Measurements from ENCODE around the gene CD82. TPM values are rescaled to one million over a fixed set of nuclear protein-coding genes. Genes with fewer than 3 reads are reported as not detected.
A peak's percentile ranks its signal among the peaks of the same experiment; 100 is the strongest.

CD82 gene
- total RNA-seq, result 58.0 TPM
- long read RNA-seq, transcript CD82-201 (10 exons, 2,289 nt), result major isoform, 74 of 84 reads
- long read RNA-seq, partial matches to known transcripts, result 8 of 84 reads
- long read RNA-seq, other reads (novel, unspliced or antisense), result 2 of 84 reads

DNA sequence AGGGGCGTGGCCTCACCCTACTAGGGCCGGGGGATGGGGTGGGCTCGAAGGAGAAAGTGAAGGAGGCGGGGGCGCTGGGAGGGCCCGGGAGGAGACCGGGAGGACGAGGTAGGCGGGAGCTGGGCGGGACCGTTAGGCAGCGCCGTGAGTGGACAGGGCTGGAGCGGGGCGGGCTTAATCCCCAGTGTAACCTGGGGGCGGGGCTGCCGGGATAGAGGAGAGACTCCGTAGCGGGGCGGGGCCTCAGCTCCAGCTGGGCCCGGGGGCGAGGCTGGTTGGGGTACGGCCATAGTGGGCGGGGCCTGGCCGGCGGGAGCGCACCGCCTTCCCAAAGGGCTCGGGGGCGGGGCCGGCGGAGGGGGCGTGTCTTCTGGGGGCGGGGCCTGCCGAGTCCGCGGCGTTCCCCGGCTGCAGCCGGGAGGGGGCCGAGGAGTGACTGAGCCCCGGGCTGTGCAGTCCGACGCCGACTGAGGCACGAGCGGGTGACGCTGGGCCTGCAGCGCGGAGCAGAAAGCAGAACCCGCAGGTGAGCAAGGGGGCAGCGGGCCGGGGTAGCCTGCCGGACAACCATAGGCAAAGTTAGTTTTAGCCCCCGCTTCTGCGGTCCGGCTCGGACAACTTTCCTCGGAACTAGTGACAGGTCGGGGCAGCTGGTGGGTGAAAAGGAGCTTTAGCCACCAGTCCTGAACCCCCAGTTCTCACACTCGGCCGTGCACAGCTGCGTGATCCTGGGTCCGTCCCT lies at the start of gene CD82:
CD82 (plus strand) TSS at position 453 of the 742 bp plus-strand sequence. CDS start 29,000 bp downstream, outside the sequence.
- intact Hi-C loops (cut with micrococcal nuclease), result no loop called here
- DNase-seq, result peak; percentile 100
- ATAC-seq, result peak; percentile 93

DNA sequence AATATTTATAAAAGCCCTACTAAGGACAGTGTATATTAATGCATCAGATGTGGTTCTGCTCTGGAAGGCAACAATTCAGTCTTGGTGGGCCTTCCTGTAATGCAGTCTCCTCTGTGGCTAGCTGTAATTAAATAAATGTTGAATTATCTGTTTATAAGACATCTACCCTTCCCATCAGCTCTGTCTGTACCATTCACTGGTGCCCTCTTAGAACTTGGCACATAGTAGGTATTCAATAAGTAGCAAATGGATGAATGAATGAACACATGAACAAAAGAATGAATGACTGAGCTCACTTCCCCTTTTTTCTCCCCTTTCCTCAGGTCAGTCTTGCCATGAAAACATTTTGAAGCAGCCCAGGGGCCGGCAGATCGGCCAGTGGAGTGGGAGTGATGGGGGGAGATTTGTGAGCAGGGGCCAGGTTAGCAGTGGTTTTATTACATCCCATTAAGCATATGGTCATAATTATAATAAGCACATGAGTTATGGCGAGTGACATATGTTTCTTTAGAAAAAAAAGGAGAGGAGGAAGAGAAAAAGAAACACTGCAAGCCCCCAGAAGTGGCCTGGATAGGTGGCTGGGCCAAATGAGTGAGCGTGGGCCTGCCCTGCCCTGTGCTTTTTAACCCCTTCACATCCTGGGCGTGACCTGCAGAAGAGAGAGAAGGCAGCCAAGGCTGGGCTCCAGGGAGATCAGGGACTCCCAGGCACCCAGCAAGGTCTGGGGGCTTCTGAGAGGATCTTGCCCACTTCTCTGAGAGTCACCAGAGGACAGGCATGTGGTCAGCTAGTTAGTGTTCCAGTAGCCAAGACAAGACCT lies 48.6 kb upstream of the CD82 start:
- no peak for DNase-seq
- intact Hi-C loops (cut with micrococcal nuclease), result no loop called here
- no peak for ATAC-seq

- intact Hi-C loops (cut with micrococcal nuclease), result no loop called here
- DNase-seq (no peak), ATAC-seq (no peak)
These were observed 47.9 kb upstream of the CD82 start for GRCh38 chr11:44517541-44517940.

DNA sequence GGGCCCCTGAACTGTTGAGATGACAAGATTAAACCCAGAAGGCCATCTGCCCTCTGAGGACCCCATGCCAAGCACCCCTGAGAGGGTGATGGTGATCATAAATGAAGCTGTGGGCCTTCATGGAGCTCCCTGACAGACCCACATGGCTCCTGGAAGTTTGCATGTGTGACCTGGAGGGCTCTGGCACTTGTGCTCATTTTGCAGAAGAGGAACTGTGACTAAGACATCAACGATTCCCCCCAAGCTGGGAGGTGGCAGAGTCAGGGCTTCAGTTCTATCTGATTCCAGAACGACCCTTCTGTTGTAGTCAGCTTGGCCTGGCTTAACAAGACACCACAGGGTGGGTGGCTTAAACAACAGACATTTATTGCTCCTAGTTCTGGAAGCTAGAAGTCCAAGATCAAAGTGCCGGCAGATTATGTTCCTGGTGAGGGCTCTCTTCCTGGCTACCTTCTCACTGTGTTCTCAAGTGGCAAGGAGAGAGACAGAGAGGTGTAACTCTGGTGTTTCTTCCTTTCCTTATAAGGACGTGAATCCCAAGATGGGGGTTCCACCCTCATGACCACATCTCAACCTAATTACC lies 46.4 kb upstream of the CD82 start:
- no peak for ATAC-seq
- intact Hi-C loops (cut with micrococcal nuclease), result no loop called here
- DNase-seq, result no peak

DNA sequence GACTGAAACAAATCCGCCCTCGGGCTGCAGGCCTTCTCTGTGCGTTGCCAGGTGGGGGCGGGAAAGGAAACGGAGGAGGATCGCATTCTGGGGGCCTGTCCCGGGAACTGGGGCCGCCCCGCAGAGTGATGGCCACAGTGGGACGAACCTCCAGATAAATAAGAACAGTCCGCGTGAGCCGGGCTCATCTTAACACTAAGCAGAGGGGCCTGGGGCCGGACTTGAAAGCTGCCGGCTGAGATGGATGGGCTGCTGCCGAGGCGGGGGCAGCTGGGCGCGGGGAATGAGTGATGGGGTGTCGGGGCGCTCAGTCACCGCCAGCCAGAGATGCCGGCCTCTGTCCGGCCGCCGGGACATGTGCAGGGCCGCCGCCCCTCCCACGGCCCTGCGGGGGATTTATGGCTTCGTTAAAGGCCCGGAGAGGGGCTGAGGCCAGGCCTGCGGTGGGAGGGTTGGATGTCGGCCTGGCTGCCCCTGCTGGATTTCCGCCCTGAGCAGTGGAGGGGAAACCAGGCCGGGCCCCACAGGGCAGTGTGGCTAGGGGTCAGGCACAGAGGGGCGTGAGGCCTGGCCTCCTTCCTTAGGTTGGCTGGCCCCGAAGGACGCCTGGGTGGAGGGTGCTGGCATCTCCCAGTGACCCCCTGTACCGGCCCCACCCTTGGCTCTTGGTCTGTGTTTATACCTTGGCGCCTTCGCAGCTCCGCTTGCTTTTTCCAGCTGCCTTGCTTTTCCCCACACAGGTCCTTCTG lies 45.3 kb upstream of the CD82 start:
- peak; percentile 51 for DNase-seq
- intact Hi-C loops (cut with micrococcal nuclease), result no loop called here
- ATAC-seq, result peak; percentile 61

- no peak for ATAC-seq
- DNase-seq, result no peak
- intact Hi-C loops (cut with micrococcal nuclease), result no loop called here
These were observed 44.3 kb upstream of the CD82 start for GRCh38 chr11:44521148-44521547.

DNA sequence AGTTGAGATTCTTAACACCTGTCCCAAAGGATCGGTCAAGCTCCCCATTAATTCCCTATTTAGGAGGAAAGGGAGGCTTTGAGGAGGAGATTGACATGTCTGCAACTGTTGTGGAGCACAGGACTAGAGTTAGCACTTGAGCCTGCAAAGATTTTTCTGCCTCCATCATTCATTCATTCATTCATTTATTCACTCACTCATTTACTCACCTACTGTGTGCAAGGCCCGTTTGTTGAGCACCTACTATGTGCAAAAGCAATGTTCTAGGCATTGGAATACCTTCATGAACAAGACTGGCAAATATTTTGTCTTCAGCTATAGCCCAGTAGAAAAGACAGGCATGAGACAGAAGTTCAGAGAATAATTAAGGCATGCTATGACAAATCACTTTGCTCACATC lies 43.2 kb upstream of the CD82 start:
- no peak for DNase-seq
- ATAC-seq, result no peak
- intact Hi-C loops (cut with micrococcal nuclease), result no loop called here

GRCh38 chr11:44524346-44524745 lies 41.1 kb upstream of the CD82 start:
- intact Hi-C loops (cut with micrococcal nuclease), result no loop called here
- ATAC-seq (peak; percentile 20), DNase-seq (no peak)

GRCh38 chr11:44524751-44525201 lies 40.7 kb upstream of the CD82 start:
- ATAC-seq (no peak), DNase-seq (peak; percentile 44)
- intact Hi-C loops (cut with micrococcal nuclease), result no loop called here

DNA sequence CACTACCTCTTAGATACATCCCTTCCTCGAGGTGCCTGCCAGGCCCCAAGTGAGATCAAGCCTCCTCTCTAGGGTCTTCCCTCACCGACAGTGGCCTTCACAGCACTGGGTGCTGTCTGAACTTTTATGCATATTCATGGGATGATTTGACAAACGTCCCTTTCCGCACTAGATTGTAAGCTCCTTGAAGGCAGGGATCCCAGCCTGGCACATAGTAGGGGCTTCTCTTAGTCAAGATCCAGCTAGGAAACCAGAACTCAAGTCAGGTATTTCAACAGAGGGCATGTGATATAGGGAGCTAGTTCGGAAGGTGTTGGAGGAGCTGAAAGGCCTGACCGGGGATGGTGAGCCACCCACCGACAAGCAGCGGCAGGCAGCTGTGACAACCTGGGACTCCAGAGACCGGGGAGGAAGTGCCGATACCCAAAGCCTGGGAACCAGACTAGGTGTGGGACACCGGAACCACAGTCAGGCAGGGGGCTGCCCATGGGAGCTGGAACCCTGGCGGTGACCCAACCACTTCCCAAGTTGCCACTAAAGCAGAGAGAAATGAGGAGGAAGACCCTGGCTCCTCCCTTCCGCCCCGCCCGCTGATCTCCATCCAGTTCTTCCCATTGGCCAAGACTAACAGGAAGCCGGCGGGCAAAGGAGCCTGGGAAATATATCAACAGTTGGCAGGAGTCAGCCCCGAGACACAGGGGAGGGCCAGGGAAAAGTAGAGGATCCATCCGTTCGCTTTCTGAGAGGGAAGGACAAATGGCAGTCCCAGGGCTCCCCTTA lies 39.8 kb upstream of the CD82 start:
- ATAC-seq, result no peak
- peak; percentile 49 for DNase-seq
- intact Hi-C loops (cut with micrococcal nuclease), result no loop called here

- intact Hi-C loops (cut with micrococcal nuclease), result no loop called here
- DNase-seq (no peak), ATAC-seq (no peak)
These were observed 39.0 kb upstream of the CD82 start for GRCh38 chr11:44526438-44526837.

DNA sequence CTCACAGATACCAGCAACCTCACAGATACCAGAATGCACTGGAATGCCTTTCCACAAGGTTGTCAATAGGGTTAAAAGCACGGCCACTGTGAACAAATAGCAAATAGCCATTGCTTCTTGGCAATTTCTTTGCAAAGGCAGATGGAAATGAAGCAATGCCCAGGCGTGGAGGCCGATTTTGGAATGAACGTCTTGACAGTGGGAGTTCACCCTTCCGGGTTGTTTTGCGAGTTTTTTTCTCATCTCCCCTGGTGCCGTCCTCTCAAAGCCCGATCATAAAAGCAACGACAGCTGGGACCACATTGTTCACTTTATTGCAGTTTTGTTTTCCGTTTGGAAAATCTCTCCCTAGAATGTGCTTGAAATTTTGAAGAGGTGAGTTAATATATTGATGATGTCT lies 38.0 kb upstream of the CD82 start:
- DNase-seq, result peak; percentile 56

DNA sequence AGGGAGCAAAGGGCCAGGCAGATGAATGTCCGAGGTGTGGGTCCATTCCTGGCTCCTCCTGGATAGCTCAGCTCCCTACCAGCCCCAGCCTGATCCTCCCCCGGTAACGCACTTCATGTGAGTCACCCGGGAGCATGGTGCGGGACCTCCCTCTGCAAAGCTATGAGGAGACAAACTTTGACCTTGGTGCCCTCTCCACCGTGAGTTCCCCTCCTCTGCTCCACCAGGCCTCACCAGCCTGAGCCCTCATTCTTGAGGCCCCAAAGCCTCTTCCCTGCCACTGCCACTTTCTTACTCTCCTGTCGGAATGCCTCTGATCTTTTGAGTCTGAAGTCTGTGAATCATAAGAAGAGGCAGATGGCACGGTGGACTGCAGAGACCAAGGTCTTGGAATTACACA lies 37.4 kb upstream of the CD82 start:
- no peak for DNase-seq
- ATAC-seq, result no peak
- intact Hi-C loops (cut with micrococcal nuclease), result no loop called here

More for the DNA sequence above, 38.0 kb upstream of the CD82 start:
- intact Hi-C loops (cut with micrococcal nuclease), result no loop called here
- peak; percentile 63 for ATAC-seq

- DNase-seq, result no peak
- intact Hi-C loops (cut with micrococcal nuclease), result no loop called here
- no peak for ATAC-seq
These were observed 36.9 kb upstream of the CD82 start for GRCh38 chr11:44528581-44528980.

GRCh38 chr11:44529895-44530412 lies 35.5 kb upstream of the CD82 start:
- intact Hi-C loops (cut with micrococcal nuclease), result loop anchor here (10.0 kb wide), 1 partner anchor 435 kb away; the partner anchor contains the start of gene EXT2
- ATAC-seq, result no peak
- no peak for DNase-seq

- ATAC-seq (no peak), DNase-seq (no peak)
- intact Hi-C loops (cut with micrococcal nuclease), result loop anchor here (10.0 kb wide), 1 partner anchor 436 kb away; the partner anchor contains the start of gene EXT2
These were observed 34.9 kb upstream of the CD82 start for GRCh38 chr11:44530413-44531115.

DNA sequence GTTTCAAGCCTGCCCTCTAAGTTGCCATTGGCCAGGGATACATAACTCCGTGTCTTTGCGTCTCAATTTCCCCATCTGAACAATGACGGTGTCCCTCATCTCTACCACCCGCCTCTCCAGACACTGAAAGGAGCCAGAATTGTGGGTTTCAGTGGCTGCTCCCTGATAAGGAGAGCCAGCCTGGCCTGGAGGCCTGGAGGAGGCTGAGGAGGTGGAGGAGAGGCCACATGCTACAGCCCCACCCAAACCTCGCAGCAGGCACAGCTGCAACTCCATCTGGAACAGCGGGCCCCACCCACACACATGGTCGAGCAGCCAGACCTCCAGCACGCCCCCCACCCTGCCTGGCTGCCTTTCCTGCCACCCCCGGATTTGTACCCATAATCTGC lies 34.4 kb upstream of the CD82 start:
- DNase-seq (peak; percentile 41), ATAC-seq (peak; percentile 37)
- intact Hi-C loops (cut with micrococcal nuclease), result loop anchor here (10.0 kb wide), 1 partner anchor 436 kb away; the partner anchor contains the start of gene EXT2
